ENCODE measurements around the gene FAM210B.

DNA sequence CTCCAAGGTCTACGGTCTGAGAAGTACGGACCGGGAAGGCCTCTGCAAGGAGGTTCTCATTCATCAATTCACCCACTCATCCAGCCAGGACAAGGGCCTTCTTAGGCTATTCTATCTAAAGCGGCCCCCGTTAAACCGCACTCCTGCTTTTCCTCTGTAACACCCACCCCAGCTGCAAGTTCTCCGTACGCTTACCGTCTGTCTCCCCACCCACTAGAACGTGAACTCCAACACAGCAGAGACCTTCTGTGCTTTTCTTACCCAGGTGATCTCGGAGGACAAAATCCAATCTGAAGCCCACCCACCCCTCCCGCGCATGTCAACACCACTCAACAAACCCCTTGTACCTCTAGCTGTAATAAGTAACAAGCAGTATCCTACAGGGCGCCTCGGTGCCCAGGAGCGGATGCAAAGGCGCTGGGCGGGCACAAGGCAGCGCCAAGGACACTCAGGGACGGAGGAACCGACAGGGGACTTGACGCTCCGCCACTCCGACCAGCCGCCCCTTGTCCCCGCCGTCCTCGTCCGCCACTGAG lies 32.9 kb downstream of the FAM210B start:
- TF ChIP-seq, protein P1, sequence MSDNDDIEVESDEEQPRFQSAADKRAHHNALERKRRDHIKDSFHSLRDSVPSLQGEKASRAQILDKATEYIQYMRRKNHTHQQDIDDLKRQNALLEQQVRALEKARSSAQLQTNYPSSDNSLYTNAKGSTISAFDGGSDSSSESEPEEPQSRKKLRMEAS (IDR thresholded peaks at IDR 0.05), result no peak
- TF ChIP-seq, protein P2, sequence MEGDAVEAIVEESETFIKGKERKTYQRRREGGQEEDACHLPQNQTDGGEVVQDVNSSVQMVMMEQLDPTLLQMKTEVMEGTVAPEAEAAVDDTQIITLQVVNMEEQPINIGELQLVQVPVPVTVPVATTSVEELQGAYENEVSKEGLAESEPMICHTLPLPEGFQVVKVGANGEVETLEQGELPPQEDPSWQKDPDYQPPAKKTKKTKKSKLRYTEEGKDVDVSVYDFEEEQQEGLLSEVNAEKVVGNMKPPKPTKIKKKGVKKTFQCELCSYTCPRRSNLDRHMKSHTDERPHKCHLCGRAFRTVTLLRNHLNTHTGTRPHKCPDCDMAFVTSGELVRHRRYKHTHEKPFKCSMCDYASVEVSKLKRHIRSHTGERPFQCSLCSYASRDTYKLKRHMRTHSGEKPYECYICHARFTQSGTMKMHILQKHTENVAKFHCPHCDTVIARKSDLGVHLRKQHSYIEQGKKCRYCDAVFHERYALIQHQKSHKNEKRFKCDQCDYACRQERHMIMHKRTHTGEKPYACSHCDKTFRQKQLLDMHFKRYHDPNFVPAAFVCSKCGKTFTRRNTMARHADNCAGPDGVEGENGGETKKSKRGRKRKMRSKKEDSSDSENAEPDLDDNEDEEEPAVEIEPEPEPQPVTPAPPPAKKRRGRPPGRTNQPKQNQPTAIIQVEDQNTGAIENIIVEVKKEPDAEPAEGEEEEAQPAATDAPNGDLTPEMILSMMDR (IDR thresholded peaks at IDR 0.05), result no peak
- TF ChIP-seq RCOR1 (IDR thresholded peaks at IDR 0.05; ENCODE audit: low read depth, low read length), result no peak
- no peak for TF ChIP-seq CEBPB (IDR thresholded peaks at IDR 0.05)
- TF ChIP-seq MAFK (IDR thresholded peaks at IDR 0.05; ENCODE audit: partially characterized antibody), result no peak
- TF ChIP-seq, protein P3, sequence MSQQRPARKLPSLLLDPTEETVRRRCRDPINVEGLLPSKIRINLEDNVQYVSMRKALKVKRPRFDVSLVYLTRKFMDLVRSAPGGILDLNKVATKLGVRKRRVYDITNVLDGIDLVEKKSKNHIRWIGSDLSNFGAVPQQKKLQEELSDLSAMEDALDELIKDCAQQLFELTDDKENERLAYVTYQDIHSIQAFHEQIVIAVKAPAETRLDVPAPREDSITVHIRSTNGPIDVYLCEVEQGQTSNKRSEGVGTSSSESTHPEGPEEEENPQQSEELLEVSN (IDR thresholded peaks at IDR 0.05; ENCODE audit: borderline replicate concordance, low read depth), result no peak
